MM.1S (cell line): ENCODE data around the gene HSD17B10.
"Not testable (repeated sequence)": the region's sequence is repeated elsewhere in the genome, so short reads cannot be mapped to it uniquely, and the experiment has no call there.

ENCODE experiments used
- DNase-seq: peaks from one replicate; pipeline ENCODE4 v3.0.0-alpha.2; 2015
- H2AFZ ChIP-seq: fragments of 300-600 bp; sonication (generic); 2 replicates; pipeline ENCODE4 v1.6.0; 2016; ENCODE audit warnings: antibody characterized with exemption, low read length
- H3F3A ChIP-seq: fragments of 300-600 bp; sonication (generic); 2 replicates; pipeline ENCODE4 v1.6.1; 2016; ENCODE audit warnings: mild to moderate bottlenecking, antibody characterized with exemption, low read length, moderate library complexity, mixed read lengths; ENCODE audit not compliant: insufficient read depth
- H3K27ac ChIP-seq: fragments of 300-600 bp; sonication (generic); 2 replicates; pipeline ENCODE4 v1.5.1; 2016; ENCODE audit warnings: mild to moderate bottlenecking, low read length
- H3K27me3 ChIP-seq: fragments of 300-600 bp; sonication (generic); replicated peaks from 2 replicates; pipeline ENCODE4 v1.6.0; 2016; ENCODE audit warnings: low read length; ENCODE audit not compliant: insufficient read depth
- H3K36me3 ChIP-seq: fragments of 300-600 bp; sonication (generic); replicated peaks from 2 replicates; pipeline ENCODE4 v1.6.1; 2016; ENCODE audit warnings: mild to moderate bottlenecking, low read length, mixed read lengths; ENCODE audit not compliant: insufficient read depth
- H3K4me1 ChIP-seq: fragments of 300-600 bp; sonication (generic); 2 replicates; pipeline ENCODE4 v1.6.1; 2016; ENCODE audit warnings: low read length, mixed read lengths
- H3K4me2 ChIP-seq: fragments of 300-600 bp; sonication (generic); 2 replicates; pipeline ENCODE4 v1.6.0; 2016; ENCODE audit warnings: low read depth, low read length
- H3K4me3 ChIP-seq: fragments of 300-600 bp; sonication (generic); 2 replicates; pipeline ENCODE4 v1.5.1; 2016; ENCODE audit warnings: low read length, mixed read lengths
- H3K79me2 ChIP-seq: fragments of 300-600 bp; sonication (generic); 2 replicates; pipeline ENCODE4 v1.6.1; 2016; ENCODE audit warnings: mixed run types, low read length, mixed read lengths
- H3K9ac ChIP-seq: fragments of 300-600 bp; sonication (generic); 2 replicates; pipeline ENCODE4 v1.6.1; 2016; ENCODE audit warnings: low read length, mixed read lengths
- H3K9me2 ChIP-seq: fragments of 300-600 bp; sonication (generic); replicated peaks from 2 replicates; pipeline ENCODE4 v1.6.1; 2016; ENCODE audit warnings: mild to moderate bottlenecking, low read length, mixed read lengths; ENCODE audit not compliant: insufficient read depth
- H3K9me3 ChIP-seq: fragments of 300-600 bp; sonication (generic); replicated peaks from 2 replicates; pipeline ENCODE4 v1.6.1; 2016; ENCODE audit warnings: mild to moderate bottlenecking, low read length, mixed read lengths; ENCODE audit not compliant: insufficient read depth
- H4K20me1 ChIP-seq: fragments of 300-600 bp; sonication (generic); 2 replicates; pipeline ENCODE4 v1.6.1; 2016; ENCODE audit warnings: mild to moderate bottlenecking, low read length, moderate library complexity, mixed read lengths; ENCODE audit not compliant: insufficient read depth
- EZH2 ChIP-seq: fragments of 300-600 bp; sonication (generic); optimal IDR thresholded peaks from 2 replicates; pipeline ENCODE3; 2017; ENCODE audit warnings: low read depth, mild to moderate bottlenecking, antibody characterized with exemption, low read length, mixed read lengths
- EZH2phosphoT487 ChIP-seq: fragments of 300-600 bp; sonication (generic); IDR thresholded peaks from 2 replicates; pipeline ENCODE4 v1.6.1; 2018; ENCODE audit warnings: antibody characterized with exemption, low read length
- TF ChIP-seq, protein P1 (sequence below): fragments of 300-600 bp; sonication (generic); IDR thresholded peaks from 2 replicates; pipeline ENCODE4 v1.5.1; 2016; ENCODE audit warnings: antibody characterized with exemption, low read length, mixed read lengths

The HSD17B10 gene

DNA sequence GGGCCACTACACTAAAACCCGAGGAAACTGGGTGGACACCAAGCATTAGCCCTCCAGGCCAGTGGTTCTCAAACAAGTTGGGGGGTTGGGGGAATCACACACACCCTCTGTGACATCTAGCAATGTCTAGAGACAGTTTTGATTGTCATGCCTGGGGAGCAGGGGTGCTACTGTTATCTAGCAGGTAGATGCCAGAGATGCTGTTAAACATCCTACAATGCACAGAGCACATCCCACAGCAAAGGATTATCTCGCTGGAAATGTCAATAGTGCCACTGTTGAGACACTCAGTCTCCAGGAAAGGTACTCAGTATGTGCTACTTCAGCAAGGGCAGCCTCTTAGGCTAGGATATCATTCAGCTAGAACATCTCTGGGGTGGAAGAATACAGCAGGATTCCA is 13.0 kb downstream of the HSD17B10 start:
- Histone ChIP-seq H3K9ac (peak overlapping the region; percentile 99), H3K27ac (no peak overlapping the region), H3K9me2 (no peaks in the 10 kb centered on the region), H3K79me2 (peaks cover 60% of the 10 kb centered on the region), H3K4me1 (no peaks in the 10 kb centered on the region), H3F3A (no peaks in the 10 kb centered on the region), H3K4me3 (peak overlapping the region; percentile 83), H3K36me3 (no peaks in the 10 kb centered on the region), H3K27me3 (no peaks in the 10 kb centered on the region), H3K9me3 (no peaks in the 10 kb centered on the region), H3K4me2 (peak overlapping the region; percentile 85), H2AFZ (no peak overlapping the region), H4K20me1 (no peaks in the 10 kb centered on the region; the same call in 1 of the 2 replicates)
- TF ChIP-seq, protein P1, sequence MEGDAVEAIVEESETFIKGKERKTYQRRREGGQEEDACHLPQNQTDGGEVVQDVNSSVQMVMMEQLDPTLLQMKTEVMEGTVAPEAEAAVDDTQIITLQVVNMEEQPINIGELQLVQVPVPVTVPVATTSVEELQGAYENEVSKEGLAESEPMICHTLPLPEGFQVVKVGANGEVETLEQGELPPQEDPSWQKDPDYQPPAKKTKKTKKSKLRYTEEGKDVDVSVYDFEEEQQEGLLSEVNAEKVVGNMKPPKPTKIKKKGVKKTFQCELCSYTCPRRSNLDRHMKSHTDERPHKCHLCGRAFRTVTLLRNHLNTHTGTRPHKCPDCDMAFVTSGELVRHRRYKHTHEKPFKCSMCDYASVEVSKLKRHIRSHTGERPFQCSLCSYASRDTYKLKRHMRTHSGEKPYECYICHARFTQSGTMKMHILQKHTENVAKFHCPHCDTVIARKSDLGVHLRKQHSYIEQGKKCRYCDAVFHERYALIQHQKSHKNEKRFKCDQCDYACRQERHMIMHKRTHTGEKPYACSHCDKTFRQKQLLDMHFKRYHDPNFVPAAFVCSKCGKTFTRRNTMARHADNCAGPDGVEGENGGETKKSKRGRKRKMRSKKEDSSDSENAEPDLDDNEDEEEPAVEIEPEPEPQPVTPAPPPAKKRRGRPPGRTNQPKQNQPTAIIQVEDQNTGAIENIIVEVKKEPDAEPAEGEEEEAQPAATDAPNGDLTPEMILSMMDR, result no peak
- TF ChIP-seq EZH2phosphoT487 (no peak), EZH2 (no peak)
- no peak for DNase-seq

DNA sequence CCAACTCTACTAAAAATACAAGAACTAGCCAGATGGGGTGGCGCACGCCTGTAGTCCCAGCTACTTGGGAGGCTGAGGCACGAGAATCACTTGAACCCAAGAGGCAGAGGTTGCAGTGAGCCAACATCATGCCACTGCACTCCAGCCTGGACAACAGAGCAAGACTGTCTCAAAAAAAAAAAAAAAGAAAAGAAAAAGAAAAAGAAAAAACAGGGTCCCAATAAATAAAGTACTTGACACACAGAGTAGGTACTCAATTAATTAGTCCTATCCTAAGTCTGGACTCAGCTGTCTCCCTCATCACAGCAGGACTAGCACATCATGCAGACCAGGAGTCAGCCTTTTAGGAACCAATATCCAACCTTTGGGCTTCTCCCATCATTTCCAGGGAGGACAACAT is 13.8 kb downstream of the HSD17B10 start:
- H3K4me2 ChIP-seq, result peak overlapping the region; percentile 85; the same call in 1 of the 2 replicates

DNA sequence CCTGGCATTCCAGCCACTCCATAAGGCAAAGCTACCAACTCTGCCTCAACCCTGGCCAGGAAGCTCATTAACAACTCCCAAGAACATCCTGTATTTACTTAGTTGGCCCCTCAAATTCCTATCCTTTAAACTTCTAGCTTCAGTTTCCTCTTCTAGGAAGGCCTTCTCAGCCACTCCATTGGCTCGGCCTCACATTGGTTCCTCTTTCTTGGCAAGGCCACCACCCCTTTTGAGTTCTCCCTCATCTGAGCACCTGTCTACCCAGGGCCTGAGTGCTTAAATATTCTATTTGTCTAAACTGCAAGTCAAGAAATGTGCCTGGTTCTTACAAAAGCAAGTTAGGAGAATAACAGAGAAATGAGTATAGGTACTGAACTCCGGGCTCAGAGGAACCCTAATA is 21.7 kb downstream of the HSD17B10 start:
- H3K27ac ChIP-seq, result no peak overlapping the region
- no peak overlapping the region for H3K4me3 ChIP-seq
- no peaks in the 10 kb centered on the region for H3K36me3 ChIP-seq
- TF ChIP-seq EZH2, result no peak
- TF ChIP-seq, protein P1, result no peak
- H3K4me1 ChIP-seq, result no peaks in the 10 kb centered on the region
- no peak overlapping the region for H3K9ac ChIP-seq
- H3F3A ChIP-seq, result no peaks in the 10 kb centered on the region
- H3K27me3 ChIP-seq, result no peaks in the 10 kb centered on the region
- H2AFZ ChIP-seq, result no peak overlapping the region
- H3K79me2 ChIP-seq, result peaks cover 44% of the 10 kb centered on the region
- no peaks in the 10 kb centered on the region; the same call in 1 of the 2 replicates for H4K20me1 ChIP-seq
- H3K9me3 ChIP-seq, result no peaks in the 10 kb centered on the region
- H3K9me2 ChIP-seq, result no peaks in the 10 kb centered on the region
- H3K4me2 ChIP-seq, result no peak overlapping the region
- DNase-seq, result no peak

More for the DNA sequence above, 13.8 kb downstream of the HSD17B10 start:
- not testable (repeated sequence) for H3K4me1 ChIP-seq, H4K20me1 ChIP-seq, H3K36me3 ChIP-seq, DNase-seq, H2AFZ ChIP-seq, H3K4me3 ChIP-seq, H3K9me3 ChIP-seq, H3K9ac ChIP-seq, H3K27ac ChIP-seq, H3K27me3 ChIP-seq, H3F3A ChIP-seq, H3K9me2 ChIP-seq
- H3K79me2 ChIP-seq, result peaks cover 66% of the 10 kb centered on the region

DNA sequence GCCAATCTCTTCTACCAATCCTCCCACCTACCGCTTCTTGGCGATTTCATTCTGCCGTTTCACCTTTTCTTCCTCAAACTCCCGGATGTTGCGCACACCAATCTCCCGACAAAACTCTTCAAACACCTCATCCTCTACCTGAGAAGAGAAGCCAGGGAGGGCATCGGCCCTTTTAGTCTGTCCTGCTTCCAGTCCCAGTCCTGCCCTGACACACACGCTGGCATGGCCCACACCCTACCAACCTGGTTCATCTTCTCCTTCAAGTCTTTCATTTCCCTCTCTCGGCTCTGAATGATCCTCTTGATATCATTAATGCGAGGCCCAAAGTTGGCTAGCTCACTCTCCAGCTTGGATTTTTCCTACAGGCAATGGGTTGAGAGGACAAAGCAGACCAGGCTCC is 30.6 kb downstream of the HSD17B10 start:
- Histone ChIP-seq H3K9me2 (no peaks in the 10 kb centered on the region), H3K9ac (no peak overlapping the region), H3K4me3 (no peak overlapping the region), H3K4me1 (no peaks in the 10 kb centered on the region), H4K20me1 (no peaks in the 10 kb centered on the region), H3F3A (no peaks in the 10 kb centered on the region), H3K27me3 (no peaks in the 10 kb centered on the region), H3K4me2 (no peak overlapping the region), H3K36me3 (0 out of 2 replicates have a peak, but pooled peaks cover 4% of the 10 kb centered on the region), H3K79me2 (no peaks in the 10 kb centered on the region), H2AFZ (no peak overlapping the region), H3K9me3 (no peaks in the 10 kb centered on the region), H3K27ac (no peak overlapping the region)
- TF ChIP-seq, protein P1, result no peak
- no peak for TF ChIP-seq EZH2phosphoT487
- TF ChIP-seq EZH2, result no peak
- no peak for DNase-seq
